NCI-H446 (cell line): ENCODE results near the gene TRPV3.
"Not testable (repeated sequence)": the region's sequence is repeated elsewhere in the genome, so short reads cannot be mapped to it uniquely, and the experiment has no call there.

Experiments
- DNase-seq, 2 experiments: peaks; one replicate each; lab custom pipeline; 2025; lab: John Stamatoyannopoulos, UW

Gene TRPV3

DNA sequence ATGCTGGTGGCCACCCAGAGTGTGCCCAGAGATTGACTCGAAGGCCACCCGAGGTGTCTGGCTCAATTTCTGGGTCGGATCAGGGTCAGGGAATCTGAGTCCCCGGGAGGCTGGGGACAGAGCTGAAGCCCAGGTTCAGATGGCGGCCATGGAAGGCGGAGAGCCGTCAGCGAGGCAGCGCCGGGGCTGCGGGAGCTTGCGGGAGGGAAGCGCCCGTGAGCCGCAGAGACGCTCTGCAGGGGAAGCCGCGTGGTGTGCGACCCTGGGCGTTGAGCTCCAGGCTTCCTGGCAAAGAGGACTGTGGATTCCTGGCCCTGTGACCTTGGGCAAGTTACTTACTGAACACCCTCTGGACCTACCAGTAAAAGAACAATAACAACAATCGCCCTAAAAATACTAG, 85.5 kb downstream of the TRPV3 start:
- DNase-seq = no peak

DNA sequence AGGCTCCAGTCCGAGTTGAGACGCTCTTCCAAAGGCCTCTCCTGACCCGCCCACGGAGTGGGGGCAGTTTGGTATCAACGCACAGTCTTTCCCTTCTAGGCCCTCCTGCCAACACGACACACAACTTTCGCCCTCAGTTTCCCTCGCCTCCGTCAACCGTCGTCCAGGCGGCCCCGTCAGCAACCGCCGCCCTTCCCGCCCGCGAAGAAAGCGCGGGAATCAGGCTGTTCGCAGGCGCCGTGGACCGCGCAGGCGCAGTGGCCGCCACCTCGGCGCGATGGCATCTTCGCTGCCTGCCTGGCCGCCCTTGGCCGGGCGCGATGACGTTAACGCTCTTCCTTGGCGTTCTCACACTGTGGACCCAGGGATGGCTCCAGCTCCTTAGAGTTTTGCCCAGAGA, 86.0 kb downstream of the TRPV3 start, which contains the start of gene SPATA22:
SPATA22 (minus strand) TSS at position 221 of the 400 bp plus-strand sequence. CDS start 2,494 bp downstream, outside the sequence.
- no peak for DNase-seq

DNA sequence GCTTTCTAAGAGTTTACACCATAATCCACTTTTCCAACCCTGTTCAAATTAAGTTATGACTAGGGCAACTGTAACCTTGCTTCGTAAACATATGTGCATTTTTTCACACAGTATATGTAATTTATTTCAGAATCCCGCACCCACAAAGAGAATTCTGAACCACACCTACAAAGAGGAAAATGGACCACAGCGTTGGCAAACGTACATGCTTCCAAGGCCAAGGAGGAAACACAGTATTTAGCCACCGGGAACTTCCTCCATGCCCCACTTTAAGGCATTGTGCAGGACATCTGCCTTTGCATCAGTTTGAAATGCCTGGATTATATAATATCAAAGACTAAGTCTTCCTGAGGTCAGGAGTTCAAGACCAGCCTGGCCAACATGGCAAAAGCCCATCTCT, 88.1 kb downstream of the TRPV3 start:
- no peak for DNase-seq

DNA sequence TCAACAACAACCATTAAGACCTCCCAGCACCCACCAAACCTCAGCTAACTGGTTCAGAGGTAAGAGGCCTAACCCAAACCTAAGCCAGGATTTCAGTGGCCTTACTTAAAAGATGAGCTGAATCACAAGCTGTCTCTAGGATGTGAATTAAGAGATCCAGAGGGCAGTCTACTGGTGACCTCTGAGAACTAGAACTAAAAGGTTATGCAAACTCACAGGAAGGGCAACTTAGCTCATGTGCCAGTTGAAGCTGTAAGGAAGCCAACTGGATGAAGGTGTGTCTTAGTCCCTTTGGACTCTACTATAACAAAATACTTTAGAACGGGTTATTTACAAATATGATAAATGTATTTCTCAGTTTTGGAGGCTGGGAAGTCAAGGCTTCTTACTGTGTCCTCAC, 91.3 kb downstream of the TRPV3 start:
- DNase-seq = not testable (repeated sequence)
